Fibroblast of gingiva (primary cell): ENCODE data around the gene C2CD4B.

ENCODE experiments used
- DNase-seq: peaks from one replicate; pipeline ENCODE4 v3.0.0-alpha.2; 2011; ENCODE audit warnings: low read depth

Gene C2CD4B

DNA sequence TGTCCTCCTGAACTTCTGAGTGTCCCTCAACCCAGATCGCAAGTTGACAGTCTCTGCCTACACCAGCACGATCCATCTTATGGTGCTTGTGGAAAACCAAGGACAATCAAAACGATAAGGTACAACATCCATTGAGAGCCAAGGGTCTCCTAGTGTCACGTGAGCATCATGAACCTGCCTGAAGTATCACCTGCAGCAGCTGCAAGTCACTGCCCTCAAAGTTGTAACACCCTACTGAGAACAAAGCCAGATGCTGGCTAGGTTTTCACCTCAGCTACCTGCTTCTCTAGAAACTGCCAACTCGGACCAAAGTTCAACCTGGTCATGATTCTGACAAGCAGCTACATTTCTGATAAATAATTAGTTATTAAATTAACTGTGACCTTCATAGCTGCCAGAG lies 17.5 kb downstream of the C2CD4B start:
- no peak for DNase-seq

DNA sequence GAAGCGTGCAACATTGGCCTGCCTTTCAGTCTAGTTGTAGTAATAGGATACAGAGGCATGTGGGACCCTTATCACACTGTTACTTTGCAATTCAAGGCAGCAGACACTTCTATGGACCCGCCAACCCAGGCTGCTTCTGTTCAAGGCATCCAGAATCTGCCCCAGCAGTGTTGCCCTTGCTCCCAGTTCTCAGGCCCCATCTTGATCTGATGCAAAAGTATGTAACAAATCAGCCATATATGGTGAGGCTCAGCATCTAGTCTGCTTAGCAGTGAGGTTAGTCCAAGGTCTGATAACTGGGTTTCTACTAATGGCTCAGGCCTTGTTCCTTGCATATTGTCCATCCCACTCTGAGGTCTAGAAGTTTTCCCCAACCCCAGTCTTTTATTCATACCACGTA lies 17.9 kb downstream of the C2CD4B start:
- DNase-seq, result no peak

DNA sequence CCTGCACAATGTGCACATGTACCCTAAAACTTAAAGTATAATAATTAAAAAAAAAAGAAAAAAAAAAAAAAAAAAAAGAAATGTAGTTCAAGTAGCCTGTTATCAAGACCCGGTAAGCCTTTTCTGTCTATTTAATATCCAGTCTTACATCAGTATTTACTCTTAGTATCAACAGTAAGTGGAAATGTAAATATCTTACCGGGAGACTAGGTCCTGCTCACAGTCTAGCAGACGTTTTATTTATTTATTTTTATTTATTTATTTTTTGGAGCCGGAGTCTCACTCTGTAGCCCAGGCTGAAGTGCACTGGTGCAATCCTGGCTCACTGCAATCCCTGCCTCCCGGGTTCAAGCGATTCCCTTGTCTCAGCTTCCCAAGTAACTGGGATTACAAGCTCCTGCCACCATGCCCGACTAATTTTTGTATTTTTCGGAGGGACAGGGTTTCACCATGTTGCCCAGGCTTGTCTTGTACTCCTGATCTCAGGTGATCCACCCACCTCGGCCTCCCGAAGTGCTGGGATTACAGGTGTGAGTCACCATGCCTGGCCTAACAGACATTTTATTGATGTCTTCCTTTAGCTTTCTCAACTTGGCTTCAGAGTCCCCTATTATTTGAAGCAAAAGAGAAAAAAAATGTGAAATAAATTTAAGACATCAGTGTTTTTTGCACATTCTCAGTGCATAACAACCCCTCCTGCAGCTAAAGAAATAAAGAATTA lies 19.9 kb downstream of the C2CD4B start:
- no peak for DNase-seq

DNA sequence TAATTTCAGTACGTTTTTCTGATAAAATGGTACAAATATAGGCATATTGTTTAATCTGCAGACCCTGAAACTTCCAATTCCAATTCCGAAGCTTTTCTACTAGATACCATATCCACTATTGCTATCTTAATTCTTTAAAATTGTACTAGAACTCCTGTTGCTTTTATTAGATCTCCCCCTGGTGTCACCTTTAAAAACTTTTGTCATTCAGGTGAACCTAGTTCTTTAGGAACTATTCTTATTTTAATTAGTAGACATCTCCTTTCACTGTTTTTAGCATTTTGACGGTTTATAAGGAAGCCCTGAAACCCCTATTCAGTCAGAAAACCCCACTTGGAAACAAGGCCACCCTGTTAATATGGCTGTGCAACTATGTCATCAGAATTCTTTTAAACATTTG lies 22.3 kb downstream of the C2CD4B start:
- DNase-seq, result no peak

DNA sequence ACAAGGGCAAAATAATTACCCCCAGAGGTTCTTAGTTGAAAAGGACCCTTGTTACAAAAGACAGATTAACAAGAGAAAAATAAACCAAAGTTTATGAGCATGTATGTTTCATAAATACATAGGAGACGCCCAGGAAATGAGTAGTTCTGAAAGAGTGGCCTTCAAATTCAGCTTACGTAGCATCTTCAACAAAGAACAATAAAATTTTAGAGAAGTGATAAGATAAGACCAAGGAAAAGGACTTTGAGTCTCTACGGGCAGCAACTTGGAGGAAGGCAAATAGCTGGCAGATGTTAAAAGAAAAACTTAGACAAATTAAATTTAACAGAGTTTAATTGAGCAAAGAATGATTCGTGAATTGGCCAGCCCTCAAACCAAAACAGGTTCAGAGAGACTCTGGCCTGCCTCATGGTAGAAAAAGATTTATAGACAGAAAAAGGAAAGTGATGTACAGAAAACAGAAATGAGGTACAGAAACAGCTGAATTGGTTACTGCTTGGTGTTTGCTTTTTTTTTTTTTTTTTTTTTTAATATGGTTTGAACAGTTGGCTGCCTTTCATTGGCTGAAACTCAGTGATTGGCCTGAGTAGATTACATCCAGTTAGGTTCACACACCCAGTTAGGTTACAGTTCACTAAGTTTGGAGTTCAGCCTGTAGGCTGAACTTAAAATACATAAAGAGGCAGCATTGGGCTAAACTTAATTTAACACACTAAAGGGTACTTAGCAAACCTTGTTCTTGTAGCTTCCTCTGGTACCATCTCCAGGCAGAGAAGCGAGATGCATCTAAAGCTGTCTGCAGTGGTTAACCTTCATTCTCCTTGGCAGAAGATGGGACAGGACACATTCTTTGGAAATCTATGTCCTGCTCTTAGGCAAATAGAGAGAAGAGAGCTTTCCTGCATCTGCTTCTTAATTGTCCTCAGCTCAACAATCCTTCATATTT lies 23.2 kb downstream of the C2CD4B start:
- no peak for DNase-seq

DNA sequence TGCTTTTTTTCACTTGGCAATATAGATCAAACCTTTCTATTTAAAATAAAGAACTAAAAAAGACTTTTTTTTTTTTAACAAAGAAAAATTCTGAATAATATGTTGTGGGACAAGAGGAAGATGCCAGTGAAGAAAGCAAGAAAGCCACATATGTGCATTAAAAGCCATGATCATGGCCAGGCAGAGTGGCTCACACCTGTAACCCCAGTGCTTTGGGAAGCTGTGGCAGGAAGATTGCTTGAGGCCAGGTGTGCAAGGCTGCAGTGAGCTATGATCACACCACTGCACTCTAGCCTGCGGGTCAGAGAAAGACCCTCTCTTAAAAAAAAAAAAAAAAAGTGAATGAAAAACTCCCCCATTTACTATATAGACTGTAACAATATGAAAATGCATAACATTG lies 23.9 kb downstream of the C2CD4B start:
- no peak for DNase-seq

DNA sequence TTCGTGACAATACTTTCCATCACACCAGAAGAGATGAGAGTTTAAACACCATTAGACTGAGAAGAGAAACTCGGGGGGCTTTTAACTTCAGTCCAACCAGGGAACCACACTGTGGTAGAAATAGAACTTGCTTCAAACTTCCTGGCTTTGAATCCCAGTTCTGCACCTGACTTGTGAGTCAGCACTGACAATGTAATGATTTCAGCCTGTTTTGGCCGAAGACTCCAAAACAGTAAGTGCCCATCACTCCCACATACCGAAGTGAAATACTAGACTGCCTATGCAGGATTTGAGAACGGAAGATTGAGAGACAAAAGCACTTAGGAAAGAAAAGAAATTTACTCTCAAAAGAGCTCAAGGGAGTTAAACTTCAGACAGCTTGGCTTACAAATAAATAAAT lies 27.0 kb downstream of the C2CD4B start:
- peak; percentile 42 for DNase-seq

DNA sequence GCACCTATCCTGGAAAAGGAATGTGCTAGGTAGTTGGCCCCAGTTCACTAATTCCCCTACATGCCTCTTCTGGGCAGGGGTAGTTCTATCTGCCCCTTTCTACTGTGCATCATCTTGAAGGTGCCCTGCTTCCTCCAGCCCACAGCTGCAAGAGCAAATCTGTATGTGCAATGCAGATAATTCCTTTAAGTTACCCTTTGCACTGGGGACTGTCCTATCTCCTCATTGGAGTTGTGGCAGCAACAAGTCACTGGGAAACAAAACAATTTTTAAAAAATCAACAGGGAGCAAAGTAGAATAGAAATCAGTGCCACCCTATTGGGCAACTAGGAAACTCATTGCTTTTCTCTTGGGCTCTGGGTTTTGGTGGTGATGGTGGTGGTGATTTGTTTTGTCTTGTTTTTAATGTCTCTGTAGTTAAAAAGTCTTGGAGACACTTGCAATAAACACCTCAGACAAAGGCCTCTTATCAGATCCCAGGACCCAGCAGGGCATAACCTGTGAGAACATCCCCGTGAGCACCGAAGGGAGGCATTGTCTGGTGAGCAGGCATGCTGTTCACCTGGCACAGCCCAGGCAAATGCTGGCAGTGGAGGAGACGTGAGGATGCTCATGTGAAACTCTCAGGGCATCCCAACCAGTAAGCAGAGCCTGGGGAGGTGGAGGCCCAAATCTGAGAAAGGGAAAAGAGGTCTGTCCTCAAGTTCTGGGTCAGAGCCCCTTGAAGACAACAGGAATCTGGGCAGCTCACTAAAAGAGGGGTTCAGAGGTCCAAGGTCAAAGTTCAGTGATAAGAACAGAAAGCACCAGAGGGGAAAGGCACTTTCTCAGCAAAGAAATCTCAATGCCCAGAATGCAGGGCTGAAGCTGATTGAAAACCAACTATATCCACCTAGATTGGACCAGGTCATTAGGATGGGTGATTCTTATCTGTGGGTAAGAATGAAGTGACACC lies 27.9 kb downstream of the C2CD4B start:
- DNase-seq, result no peak

DNA sequence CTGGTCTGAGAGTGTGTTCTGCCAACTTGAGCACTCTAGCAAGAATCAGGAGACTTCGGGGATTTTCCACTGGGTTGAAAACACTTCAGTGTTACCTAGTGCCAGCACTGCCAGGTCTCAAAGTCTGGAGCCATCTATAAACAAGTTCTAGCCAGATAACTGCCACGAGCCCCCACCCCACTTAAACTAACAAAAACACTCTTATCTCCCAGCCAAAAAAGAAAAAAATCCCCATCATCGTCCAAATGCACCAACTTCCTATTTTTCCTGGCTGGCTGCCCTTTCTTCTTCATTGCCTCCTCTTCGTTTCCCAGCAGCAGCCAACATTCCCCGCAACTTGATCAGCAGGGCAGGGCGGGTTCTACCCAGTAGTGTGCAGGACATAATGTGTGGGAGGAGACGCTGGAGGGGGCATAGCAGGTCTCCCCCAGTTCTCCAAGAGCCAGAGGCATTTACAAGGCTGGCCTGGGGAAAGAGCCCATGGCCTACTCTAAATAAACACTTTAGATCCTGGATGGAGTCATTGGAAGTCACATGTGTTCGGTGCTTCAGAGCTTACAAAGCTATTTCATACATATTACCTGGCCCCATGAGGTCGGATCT lies 29.5 kb downstream of the C2CD4B start:
- no peak for DNase-seq

DNA sequence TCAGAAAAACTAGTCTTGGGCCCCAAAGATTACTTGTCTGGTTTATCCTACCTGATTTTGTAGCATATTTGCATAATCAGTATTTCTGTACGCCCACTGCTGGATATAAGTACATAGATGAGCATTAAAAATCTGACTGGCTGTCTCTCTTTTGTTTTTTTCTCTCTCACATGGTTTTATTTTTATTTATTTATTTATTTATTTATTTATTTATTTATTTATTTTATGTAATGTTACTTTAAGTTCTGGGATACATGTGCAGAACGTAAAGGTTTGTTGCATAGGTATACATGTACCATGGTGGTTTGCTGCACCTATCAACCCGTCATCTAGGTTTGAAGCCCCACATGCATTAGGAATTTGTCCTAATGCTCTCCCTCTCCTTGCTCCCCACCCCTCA lies 31.9 kb downstream of the C2CD4B start:
- DNase-seq, result no peak

DNA sequence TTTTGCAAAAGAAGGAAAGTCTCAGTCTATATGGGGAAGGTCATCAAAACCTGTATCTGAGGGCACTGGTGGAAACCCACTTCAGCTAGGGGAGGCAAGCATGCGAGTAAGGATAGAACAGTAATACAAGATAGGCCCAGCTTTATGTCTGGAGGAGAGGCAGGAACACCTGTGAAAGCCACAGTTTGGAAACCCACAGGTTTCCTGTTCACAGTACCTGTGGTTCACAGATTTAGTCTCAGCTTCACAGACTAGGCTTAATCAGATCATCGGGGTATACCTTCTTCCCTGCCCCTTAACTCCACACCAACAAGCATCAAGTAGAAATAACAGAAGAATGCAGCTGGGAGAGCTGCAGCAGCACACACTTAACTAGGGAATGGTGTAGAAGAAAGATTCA lies 36.2 kb downstream of the C2CD4B start:
- DNase-seq, result no peak

DNA sequence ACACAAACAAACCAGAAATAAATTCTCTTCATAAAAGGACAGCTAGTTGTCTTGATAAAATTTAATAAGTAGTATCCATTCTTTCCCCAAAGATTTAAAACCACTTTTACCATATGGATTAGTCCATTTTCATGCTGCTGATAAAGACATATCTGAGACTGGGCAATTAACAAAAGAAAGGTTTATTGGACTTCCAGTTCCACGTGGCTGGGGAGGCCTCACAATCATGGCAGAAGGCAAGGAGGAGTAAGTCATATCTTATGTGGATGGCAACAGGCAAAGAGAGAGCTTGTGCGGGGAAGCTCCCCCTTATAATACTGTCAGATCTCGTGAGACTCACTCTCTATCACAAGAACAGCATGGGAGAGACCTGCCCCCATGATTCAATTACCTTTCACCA lies 38.7 kb downstream of the C2CD4B start:
- no peak for DNase-seq

DNA sequence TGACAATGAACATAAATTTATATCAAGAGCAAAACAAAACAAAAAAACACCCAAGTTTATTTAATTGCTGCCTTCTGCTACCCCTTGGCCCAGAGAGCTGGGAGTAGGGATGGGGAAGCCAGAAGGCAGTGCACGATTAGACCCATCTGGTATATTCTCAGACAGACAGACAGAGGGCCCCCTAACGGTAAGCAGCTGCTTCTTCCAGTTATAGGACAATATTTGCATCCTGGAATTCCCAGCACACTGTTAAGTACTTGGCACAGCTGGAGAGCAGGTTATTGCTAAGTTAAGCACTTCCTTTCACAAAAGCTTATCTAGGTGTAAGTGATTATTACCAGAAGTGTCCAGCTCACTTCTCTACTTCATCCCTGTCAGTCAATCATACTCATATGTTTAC lies 39.3 kb downstream of the C2CD4B start:
- peak; percentile 34 for DNase-seq

DNA sequence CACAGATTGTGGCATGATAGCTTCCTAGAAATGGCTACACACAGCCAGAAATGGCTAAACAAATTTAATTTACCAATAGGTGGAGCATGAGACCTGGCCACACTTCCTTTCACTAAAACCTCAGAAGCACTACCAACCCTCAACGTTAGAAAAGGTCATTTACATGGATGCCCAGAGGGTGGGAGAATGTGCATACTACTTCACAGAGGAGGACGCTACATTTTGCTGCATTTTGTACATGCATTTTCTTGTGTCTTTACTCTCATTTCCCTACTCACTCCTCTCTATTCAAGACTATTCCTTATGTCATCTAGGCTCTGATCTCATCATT lies 40.1 kb downstream of the C2CD4B start:
- no peak for DNase-seq

DNA sequence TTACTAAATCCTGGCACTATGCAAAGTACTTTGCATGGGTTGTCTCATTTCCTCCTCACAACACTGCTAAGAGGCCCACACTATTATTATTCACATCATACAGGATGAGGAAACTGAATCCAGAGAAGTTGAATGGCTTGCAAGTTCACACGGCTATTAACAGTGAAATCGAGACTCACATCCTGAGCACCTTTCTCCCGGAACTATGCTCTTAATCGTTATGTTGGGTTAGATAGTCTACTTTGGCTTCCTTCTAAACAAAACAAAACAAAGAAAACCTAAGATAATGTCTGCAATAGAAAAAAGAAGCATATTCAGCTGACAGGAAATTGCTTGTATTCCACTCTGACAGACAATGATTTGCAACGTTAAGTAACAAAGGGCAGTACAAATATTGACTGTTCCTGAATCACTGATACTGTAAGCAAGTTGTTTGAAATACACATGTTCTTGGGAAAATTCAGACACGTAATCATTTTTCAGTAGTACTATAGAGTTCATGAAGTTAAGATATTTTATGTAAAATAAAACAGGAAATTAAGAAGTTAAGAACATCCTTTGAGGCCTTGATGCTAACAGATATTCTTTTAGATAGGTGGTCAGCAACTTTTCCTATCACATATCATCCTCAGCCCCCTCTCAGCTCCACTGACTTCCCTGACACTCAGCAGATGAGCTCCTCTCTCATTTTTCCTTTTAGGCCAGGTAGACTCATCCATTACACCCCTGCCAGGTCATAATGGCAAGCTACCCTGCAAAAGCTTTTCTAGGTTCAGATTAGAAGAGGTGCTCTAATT lies 40.7 kb downstream of the C2CD4B start:
- DNase-seq, result no peak

DNA sequence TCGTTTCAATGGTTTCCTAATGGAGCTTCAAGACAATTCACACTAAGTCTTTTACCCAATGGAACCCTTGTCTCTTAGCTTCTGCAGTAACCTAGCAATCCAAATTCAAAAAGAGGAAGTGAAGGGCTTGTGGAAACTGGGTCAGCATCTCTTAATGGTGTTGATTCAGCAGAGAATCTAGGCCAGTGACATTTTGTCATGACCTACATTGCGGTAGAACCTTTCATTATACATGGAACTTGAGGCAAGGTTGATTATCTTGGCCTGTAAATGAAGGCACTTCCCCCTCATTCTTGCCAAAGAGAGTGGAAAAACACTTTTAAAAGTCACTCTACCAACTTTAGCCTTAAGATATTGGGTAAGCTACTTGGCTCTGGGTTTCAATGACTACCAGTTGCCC lies 42.8 kb downstream of the C2CD4B start:
- DNase-seq, result peak; percentile 48

DNA sequence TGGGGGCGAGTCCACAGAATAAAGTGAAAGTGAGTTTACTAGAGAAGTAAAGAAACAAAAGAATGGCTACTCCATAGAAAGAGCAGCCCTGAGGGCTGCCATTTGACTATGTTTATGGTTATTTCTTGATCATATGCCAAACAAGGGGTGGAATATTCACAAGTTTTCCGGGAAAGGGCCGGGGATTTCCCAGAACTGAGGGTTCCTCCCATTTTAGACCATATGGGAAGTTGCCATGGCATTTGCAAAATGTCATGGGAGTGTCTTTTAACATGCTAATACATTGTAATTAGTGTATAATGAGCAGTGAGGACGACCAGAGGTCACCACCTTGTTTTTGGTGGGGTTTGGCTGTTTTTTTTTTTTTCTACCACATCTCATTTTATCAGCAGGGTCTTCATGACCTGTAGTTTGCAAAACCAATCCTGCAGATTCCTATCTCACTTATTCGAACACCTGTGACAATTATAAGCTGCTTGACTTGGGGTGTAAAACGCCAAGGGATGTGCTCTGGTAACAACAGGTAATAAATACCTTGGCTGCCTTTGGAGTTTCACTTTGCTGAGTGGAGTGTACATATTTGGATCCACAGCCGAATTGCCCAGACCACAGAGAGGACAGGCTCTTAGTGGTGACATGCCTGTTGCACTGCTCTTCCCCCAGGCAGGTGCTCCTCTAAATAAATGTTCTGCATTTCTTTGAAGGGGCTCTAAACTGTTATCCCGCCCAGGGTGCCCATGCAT lies 43.6 kb downstream of the C2CD4B start:
- no peak for DNase-seq

DNA sequence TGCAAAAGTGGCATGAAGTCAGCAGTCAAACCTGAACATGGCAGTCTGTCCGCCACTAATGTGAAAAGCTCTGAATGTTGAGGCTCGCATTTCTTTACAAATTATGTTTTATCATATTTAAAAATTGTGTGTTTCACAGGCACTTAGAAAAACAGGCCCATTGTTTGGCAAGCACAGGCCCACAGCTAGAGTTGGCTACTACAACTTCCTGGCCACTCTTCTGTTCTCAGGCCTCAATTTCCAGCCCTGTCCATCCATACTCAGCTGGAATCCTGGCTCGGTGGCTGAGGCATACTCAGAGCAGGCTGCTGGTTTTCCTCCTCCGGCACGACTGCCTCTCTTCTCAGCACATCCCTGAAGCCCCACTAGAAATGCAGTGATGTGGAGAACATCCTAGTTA lies 44.3 kb downstream of the C2CD4B start:
- no peak for DNase-seq

DNA sequence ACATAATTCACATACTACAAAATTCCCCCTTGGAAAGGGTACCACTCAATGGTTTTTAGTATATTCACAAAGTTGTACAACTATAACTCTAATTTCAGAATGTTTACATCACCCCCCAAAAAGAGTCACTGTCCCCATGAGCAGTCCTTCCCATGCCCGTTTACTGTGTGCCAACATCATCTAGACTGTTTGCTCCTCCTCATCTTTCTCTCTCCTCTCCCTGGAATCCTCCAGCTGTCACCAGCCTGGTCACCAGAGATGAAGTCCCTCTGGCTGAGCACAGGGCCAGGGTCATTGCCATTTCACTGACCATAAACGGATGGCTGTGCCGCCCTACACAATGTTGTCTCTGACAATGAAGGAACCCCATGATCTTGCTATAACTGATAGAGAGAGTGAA lies 45.2 kb downstream of the C2CD4B start:
- DNase-seq, result no peak

DNA sequence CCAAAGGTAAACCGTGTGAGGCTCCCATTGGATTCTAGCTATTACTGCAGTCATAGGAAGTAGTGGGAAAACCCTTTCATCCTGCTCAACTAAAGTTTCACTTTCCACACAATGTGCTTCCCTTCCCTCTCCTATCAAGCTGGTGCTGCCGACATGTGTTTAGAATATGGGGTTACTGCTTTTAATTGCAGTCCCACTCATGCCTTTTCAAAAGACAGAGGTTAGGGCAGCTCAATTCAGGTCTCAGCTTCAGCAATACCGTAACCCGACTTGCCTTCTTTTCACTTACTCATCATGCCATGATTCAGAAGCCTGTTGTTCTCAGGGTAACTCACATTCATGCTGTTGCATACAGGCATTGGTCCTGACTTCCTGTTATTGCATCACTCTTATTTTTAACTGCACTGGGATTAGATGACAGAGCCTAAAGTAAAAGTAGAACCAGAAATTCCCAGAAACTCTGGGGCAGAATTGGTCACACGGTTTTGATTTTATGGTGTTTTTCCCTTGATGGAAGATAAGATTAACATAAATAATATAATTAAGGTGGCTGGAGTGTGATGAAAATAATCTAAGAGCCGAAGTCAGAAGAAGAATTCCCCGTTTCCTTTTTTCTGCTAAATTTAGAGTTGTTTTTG lies 45.7 kb downstream of the C2CD4B start:
- DNase-seq, result peak; percentile 89
